LNCAP (cell line): ENCODE results near the gene HOXA4.

Experiments
- TF ChIP-seq, protein P1 (sequence below): fragments of 450-650 bp; IDR thresholded peaks from 2 replicates; pipeline ENCODE4 v1.5.1; 2017; ENCODE audit warnings: mild to moderate bottlenecking

HOXA4 gene

DNA sequence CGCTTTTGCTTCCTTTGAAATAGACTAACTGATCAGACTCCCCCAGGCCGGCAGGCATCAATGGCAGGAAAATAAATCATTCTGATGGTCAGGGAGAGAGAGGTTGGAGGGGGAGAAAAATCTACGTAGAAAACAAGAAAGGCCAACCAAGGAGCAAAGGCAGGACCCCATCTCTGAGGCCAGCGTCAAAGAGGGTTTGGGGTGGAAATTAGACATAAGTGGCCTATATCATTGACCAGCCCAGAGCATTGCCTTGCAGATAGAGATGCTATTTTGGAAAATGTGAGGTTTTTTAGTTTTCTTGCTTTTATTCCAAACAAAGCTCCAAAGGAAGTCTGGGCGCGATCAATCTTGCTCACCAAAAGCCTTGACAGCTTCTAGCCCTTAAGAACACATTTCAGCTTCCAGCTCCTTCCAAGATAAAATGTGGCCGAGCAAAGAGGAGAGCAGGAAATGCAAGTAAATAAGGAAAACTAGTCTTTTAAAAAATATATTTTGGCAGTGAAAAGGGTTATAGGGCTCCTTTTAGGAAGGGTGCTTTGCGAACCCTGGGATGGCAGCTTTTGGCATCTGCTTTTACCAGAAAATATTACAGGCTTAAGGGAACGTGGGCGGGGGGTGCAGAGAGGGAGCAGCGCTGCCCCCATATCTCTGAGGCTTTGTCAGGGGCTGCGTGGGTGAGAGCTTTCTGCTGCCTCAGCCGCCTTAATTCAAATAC lies 26.1 kb downstream of the HOXA4 start:
- TF ChIP-seq, protein P1, sequence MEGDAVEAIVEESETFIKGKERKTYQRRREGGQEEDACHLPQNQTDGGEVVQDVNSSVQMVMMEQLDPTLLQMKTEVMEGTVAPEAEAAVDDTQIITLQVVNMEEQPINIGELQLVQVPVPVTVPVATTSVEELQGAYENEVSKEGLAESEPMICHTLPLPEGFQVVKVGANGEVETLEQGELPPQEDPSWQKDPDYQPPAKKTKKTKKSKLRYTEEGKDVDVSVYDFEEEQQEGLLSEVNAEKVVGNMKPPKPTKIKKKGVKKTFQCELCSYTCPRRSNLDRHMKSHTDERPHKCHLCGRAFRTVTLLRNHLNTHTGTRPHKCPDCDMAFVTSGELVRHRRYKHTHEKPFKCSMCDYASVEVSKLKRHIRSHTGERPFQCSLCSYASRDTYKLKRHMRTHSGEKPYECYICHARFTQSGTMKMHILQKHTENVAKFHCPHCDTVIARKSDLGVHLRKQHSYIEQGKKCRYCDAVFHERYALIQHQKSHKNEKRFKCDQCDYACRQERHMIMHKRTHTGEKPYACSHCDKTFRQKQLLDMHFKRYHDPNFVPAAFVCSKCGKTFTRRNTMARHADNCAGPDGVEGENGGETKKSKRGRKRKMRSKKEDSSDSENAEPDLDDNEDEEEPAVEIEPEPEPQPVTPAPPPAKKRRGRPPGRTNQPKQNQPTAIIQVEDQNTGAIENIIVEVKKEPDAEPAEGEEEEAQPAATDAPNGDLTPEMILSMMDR: no peak

- TF ChIP-seq, protein P1: no peak
These were observed 26.9 kb downstream of the HOXA4 start for GRCh38 chr7:27103489-27104226.

GRCh38 chr7:27102581-27103442 lies 27.7 kb downstream of the HOXA4 start, which contains the start of gene HOXA2:
TSS of gene HOXA2 (minus strand) at chr7:27102683. CDS start at chr7:27102500, 183 bp downstream.
- TF ChIP-seq, protein P1: no peak

GRCh38 chr7:27101957-27102580 lies 28.5 kb downstream of the HOXA4 start:
- TF ChIP-seq, protein P1: no peak

DNA sequence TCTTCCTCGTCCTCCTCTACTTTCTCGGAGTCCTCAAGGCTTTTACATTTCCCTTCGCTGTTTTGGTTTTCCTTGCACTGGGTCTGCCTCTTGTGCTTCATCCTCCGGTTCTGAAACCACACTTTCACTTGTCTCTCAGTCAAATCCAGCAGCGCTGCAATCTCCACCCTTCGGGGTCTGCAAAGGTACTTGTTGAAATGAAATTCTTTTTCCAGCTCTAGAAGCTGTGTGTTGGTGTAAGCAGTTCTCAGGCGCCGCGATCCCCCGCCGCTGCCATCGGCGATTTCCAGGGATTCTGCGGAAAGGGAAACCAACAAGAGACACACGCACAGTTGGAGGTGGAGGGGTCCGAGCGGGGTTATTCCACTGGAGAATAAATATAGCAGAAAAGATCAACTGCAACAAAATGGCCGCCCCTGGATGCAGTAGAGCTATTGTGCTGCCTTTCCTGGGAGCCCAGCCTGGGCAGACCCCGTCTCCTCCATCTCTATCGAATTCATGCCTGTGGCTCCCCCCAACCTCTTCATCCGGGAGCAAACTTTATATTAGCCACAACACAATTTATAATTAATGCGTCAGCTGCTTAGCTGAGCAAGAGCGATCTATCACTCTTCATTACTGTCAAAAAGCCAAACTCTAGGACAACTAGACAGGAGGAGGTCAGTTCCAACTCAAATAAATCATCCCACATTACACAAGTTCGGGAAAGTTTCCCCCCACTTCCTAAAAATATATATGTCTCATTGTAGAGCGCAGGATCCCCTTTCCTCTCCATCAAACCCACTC lies 29.2 kb downstream of the HOXA4 start:
- TF ChIP-seq, protein P1: no peak

GRCh38 chr7:27100694-27101170 lies 29.8 kb downstream of the HOXA4 start:
- TF ChIP-seq, protein P1: no peak
